ENCODE data around the gene HRCT1.

GRCh38 chr9:35910613-35911359 lies 4.8 kb downstream of the HRCT1 start:
- TF ChIP-seq CTCF (IDR thresholded peaks at IDR 0.05; ENCODE audit: borderline replicate concordance, extremely low read depth, low read length, poor library complexity, severe bottlenecking) (peak; percentile 59), EZH2 (IDR thresholded peaks at IDR 0.05; ENCODE audit: borderline replicate concordance, low read depth, low read length, severe bottlenecking) (no peak)
